LNCaP clone FGC (cell line): ENCODE results near the gene ADARB2.

Source experiments
- DNase-seq: peaks from one replicate; pipeline ENCODE4 v3.0.0-alpha.2; 2011; ENCODE audit warnings: low read depth
- H3K4me3 ChIP-seq: 2 replicates; pipeline ENCODE4 v1.5.1; 2011; ENCODE audit warnings: mild to moderate bottlenecking, low read depth, low read length, control low read depth
- TF ChIP-seq, protein P1 (sequence below): IDR thresholded peaks from 2 replicates; pipeline ENCODE4 v1.5.1; 2012; ENCODE audit warnings: mild to moderate bottlenecking; ENCODE audit not compliant: control insufficient read depth, insufficient read depth; ENCODE audit errors: extremely low read depth

Gene ADARB2

DNA sequence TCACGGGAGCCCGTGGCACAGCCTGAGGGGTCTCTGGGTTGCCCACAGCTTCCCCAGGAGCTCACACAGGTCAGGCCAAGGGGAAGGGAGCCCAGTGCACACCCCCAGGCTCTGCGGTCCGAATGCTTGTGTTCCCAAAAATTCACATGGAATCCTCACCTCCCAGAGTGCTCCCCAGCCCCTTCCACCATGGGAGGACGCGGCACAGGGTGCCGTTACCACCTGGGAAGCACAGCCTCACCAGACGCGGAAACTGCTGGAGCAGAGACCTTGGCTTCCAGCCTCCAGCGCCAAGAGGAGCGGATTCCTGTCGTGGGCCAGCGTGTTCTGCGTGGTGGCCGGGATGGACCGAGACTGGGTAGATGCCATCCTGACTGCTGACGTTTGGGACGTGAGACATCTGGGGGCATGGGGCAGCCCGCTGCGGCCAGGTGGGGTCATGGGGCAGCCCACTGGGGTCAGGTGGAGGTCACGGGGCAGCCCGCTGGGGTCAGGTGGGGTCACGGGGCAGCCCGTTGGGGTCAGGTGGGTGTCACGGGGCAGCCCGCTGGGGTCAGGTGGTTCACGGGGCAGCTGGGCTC is 531.8 kb downstream of the ADARB2 start:
- TF ChIP-seq, protein P1, sequence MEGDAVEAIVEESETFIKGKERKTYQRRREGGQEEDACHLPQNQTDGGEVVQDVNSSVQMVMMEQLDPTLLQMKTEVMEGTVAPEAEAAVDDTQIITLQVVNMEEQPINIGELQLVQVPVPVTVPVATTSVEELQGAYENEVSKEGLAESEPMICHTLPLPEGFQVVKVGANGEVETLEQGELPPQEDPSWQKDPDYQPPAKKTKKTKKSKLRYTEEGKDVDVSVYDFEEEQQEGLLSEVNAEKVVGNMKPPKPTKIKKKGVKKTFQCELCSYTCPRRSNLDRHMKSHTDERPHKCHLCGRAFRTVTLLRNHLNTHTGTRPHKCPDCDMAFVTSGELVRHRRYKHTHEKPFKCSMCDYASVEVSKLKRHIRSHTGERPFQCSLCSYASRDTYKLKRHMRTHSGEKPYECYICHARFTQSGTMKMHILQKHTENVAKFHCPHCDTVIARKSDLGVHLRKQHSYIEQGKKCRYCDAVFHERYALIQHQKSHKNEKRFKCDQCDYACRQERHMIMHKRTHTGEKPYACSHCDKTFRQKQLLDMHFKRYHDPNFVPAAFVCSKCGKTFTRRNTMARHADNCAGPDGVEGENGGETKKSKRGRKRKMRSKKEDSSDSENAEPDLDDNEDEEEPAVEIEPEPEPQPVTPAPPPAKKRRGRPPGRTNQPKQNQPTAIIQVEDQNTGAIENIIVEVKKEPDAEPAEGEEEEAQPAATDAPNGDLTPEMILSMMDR = no peak
- no peak for DNase-seq
- H3K4me3 ChIP-seq = no peak overlapping the region

DNA sequence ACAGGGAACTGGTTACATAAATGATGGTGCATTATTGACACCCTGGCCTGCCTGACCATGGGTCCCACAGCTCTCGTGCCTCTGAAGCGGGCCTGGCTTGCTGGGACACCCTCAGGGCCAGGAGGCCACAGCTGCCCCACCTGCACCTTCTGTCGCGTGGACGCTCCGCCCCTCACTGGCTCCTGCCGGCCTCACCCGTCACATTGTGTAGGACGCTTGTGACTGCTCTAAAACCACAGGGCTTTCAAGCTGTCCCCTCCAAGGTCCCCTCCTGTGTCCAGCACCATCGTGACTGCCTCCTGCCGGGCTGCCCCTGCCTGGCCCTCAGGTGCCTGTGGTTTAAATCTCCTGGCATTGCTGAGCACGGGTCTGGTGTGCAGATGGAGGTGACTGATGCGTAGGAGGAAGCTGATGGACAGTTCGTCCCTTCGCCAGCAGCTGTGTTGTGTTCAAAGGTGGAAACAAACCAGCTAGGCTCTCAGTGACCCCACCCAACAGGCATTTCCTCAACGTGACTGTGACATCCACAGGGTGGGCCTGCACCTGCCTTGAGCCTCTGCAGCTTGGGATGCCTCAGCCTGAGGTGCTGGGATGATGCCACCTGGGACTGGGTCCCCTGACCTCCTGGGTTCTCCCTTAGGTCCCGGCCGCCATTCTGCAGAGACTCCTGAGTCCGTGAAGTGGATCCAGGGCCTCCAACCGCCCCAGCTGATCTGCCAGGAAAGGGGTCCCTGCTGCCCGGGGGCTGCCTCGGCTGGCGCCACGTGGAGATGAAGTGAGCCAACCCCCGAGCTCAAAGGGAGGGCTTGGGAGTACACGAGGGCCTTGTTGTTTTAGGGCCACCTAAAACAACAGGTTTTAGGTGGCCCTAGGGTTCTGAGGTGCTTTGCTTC is 532.6 kb downstream of the ADARB2 start:
- no peak for DNase-seq
- H3K4me3 ChIP-seq = no peak overlapping the region
- TF ChIP-seq, protein P1 = no peak

DNA sequence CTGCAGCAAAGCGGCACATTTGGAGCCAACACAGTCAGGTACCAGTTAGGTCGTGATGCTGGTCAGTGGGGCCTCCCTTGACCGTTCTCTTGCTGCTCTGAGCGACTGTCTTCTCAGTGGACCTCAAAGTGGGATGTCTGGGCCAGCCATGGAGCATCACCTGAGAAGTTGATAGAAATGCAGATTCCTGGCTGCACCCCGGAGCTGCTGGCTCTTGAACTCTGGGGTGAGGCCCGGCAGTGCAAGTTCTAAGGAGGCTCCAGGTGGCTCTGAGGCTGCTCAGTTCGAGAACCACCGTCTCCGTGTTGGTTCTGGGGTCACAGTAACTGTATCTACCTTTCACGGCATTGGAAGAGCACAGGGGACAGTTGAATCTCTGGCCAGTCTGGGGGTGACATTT is 533.6 kb downstream of the ADARB2 start:
- TF ChIP-seq, protein P1 = no peak
- no peak overlapping the region for H3K4me3 ChIP-seq
- no peak for DNase-seq

DNA sequence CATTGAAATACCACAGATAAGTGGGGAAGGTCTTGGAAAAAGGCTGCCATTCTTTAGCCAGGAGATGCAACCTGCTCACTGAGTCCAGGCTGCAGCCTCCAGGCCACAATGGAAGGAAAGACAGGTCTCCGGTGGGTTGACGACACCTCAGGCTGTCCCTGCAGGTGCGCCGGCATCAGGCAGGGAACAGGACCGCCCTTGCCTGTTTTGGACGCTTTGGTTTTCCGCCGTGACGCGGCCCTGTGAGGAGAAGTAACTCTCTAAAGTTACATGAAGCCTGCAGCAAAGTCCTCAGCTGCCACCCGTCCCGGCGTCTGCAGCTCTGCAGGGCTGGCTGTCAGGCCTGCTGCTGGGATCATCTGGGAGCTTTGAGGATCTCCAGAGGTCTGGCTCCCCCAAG is 534.1 kb downstream of the ADARB2 start:
- TF ChIP-seq, protein P1 = no peak
- DNase-seq = no peak
- H3K4me3 ChIP-seq = no peak overlapping the region

DNA sequence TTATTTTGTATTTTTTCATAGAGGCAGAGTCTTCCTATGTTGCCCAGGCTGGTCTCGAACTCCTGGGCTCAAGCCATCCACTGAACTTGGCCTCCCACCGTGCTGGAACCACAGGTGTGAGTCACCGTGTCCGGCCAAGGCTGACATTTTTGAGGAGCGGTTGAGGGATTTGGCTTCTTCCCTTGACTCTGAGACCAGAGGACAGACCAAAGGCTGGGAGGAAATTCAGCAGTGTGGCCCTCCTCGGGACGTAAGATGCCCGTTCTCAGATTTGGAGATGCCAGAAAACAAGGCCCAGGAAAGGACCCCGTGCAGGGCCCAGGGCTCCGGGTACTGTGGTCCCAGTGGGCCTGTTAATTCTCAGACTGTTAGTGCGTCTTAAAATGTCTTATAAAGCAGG is 535.0 kb downstream of the ADARB2 start:
- H3K4me3 ChIP-seq = no peak overlapping the region
- no peak for DNase-seq
- TF ChIP-seq, protein P1 = no peak

DNA sequence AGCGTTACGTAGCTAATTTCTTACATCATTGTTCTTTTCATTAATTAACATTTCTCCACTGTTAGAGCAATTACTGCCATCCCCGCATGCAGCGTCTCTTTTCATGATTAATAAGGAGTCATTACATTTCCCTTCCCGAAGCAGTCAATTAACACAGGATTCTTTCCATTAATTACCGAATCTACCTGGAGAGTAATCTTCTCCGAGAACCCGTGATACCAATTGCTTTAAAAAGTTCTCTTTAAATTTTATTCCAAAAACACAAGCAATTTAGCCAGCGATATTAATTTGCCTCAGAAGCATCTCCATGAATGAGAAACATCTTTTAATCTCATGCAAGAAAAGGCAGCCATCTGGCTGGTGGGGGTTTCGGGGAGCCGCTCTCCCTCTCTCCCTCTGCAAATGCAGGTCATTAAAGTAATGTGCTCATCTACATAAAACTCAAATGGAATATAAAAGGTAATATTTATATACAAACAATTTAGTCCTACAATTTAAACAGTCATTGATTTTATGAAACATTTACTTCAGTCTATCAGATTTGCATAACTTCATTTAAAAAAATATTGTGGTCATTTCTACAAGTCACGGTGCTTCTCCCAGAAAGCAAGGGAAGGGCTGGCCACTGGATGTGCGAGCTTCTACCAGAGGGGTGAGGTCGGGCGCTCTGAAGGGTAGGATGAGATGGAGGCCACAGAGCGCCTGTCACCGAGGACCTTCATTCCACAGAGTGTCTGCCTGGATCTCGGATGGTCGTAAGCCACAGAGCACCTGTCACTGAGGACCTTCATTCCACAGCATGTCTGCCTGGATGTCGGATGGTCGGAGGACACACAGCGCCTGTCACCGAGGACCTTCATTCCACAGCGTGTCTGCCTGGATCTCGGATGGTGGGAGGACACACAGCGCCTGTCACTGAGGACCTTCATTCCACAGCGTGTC is 536.2 kb downstream of the ADARB2 start:
- DNase-seq = no peak
- TF ChIP-seq, protein P1 = no peak
- no peak overlapping the region for H3K4me3 ChIP-seq
